GM21447 (cell line): ENCODE results near the gene NUDCD3.

ENCODE experiments used
- ATAC-seq: cut with Tn5 transposase; IDR thresholded peaks from one replicate; pipeline ENCODE4 v1.9.1; 2021; ENCODE audit not compliant: unreplicated experiment

The NUDCD3 gene

GRCh38 chr7:44402401-44403060 lies 87.9 kb downstream of the NUDCD3 start:
- no peak for ATAC-seq

- ATAC-seq = no peak
Measured at GRCh38 chr7:44401692-44402091, 88.8 kb downstream of the NUDCD3 start.

GRCh38 chr7:44400033-44400511 lies 90.4 kb downstream of the NUDCD3 start:
- ATAC-seq = no peak

- no peak for ATAC-seq
Measured at GRCh38 chr7:44398953-44399574, 91.4 kb downstream of the NUDCD3 start.

- no peak for ATAC-seq
Measured at GRCh38 chr7:44398511-44398911, 91.9 kb downstream of the NUDCD3 start.

- no peak for ATAC-seq
Measured at GRCh38 chr7:44396931-44397545, 93.4 kb downstream of the NUDCD3 start.

GRCh38 chr7:44396496-44396895 lies 94.0 kb downstream of the NUDCD3 start:
- no peak for ATAC-seq

- no peak for ATAC-seq
Measured at GRCh38 chr7:44395067-44395466, 95.4 kb downstream of the NUDCD3 start.

- ATAC-seq = no peak
Measured at GRCh38 chr7:44394636-44395035, 95.8 kb downstream of the NUDCD3 start.

GRCh38 chr7:44394112-44394447 lies 96.4 kb downstream of the NUDCD3 start:
- no peak for ATAC-seq

GRCh38 chr7:44393238-44394111 lies 97.0 kb downstream of the NUDCD3 start:
- no peak for ATAC-seq

GRCh38 chr7:44392618-44393010 lies 97.8 kb downstream of the NUDCD3 start:
- ATAC-seq = no peak

- ATAC-seq = no peak
Measured at GRCh38 chr7:44391746-44392617, 98.5 kb downstream of the NUDCD3 start.

GRCh38 chr7:44391171-44391570 lies 99.3 kb downstream of the NUDCD3 start:
- ATAC-seq = no peak

GRCh38 chr7:44390701-44391100 lies 99.8 kb downstream of the NUDCD3 start:
- ATAC-seq = no peak

- ATAC-seq = no peak
Measured at GRCh38 chr7:44388089-44388970, 102.1 kb downstream of the NUDCD3 start.

GRCh38 chr7:44387389-44387788 lies 103.1 kb downstream of the NUDCD3 start:
- ATAC-seq = no peak

- no peak for ATAC-seq
Measured at GRCh38 chr7:44386139-44386913, 104.1 kb downstream of the NUDCD3 start.
